Measurements from ENCODE around the gene MICU1.

GRCh38 chr10:72337039-72337629 is 288.7 kb downstream of the MICU1 start:
- peak; percentile 86 to 99 (median 98) for TF ChIP-seq CTCF (IDR thresholded peaks at IDR 0.05)
- TF ChIP-seq POLR2A (IDR thresholded peaks at IDR 0.05), result no peak
